ENCODE results near the gene IRAG1. TPM values are rescaled to one million over a fixed set of nuclear protein-coding genes. Genes with fewer than 3 reads are reported as not detected.

Gene IRAG1, protein sequence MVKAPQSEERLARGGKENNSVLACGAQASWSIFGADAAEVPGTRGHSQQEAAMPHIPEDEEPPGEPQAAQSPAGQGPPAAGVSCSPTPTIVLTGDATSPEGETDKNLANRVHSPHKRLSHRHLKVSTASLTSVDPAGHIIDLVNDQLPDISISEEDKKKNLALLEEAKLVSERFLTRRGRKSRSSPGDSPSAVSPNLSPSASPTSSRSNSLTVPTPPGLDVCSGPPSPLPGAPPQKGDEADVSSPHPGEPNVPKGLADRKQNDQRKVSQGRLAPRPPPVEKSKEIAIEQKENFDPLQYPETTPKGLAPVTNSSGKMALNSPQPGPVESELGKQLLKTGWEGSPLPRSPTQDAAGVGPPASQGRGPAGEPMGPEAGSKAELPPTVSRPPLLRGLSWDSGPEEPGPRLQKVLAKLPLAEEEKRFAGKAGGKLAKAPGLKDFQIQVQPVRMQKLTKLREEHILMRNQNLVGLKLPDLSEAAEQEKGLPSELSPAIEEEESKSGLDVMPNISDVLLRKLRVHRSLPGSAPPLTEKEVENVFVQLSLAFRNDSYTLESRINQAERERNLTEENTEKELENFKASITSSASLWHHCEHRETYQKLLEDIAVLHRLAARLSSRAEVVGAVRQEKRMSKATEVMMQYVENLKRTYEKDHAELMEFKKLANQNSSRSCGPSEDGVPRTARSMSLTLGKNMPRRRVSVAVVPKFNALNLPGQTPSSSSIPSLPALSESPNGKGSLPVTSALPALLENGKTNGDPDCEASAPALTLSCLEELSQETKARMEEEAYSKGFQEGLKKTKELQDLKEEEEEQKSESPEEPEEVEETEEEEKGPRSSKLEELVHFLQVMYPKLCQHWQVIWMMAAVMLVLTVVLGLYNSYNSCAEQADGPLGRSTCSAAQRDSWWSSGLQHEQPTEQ
- total RNA-seq: not detected

DNA sequence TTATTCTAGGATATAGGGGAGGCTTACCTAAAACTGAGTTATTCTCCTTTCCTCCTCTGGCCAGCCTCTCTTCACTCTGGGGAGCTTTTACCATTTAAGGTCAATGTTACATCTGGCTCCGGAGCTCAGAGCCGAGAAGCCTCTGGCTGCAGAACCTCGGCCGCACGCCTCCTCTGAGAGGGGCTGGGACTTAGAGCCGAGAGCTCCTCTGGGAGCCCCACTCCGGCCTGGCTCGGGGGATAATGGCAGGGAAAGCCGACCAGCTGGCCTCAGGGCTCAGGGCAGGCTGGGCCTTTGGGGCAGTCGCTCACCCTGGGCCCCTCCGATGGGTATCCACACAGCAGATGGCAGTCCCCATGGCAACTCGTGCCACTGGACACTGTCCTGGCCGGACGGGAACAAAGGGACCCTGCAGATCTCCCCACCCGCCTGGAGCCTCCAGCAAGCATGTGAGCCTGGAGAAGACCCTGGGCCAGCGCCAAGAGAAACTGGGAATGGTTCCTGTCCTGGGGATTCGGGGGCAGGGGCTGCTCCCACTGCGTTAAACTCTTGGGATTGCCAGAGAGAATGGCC, at the start of gene IRAG1:
Gene IRAG1, minus strand, starts transcription at position 247 of the 573 bp plus-strand sequence. Its CDS starts 153 bp downstream, at position 94.
- no peaks in the 10 kb centered on the region for H3K9me3 Mint-ChIP-seq
- no peaks in the 10 kb centered on the region for H3K36me3 Mint-ChIP-seq
- DNase-seq: no peak
- no peak within 1 kb of the TSS for H3K4me3 Mint-ChIP-seq
- ChIA-PET CTCF (interaction anchor here (0.8 kb wide), 1 partner anchor 39 kb away, joined by 3 read pairs; no protein-coding TSS in a partner anchor), POLR2A (no interaction called here)
- no peaks in the 10 kb centered on the region for H3K4me1 Mint-ChIP-seq (ENCODE audit: low read depth)
- peaks cover 12% of the 10 kb centered on the region for H3K27me3 Mint-ChIP-seq
- H3K27ac Mint-ChIP-seq: no peak within 1 kb of the TSS
- intact Hi-C loops (cut with micrococcal nuclease): no loop called here

DNA sequence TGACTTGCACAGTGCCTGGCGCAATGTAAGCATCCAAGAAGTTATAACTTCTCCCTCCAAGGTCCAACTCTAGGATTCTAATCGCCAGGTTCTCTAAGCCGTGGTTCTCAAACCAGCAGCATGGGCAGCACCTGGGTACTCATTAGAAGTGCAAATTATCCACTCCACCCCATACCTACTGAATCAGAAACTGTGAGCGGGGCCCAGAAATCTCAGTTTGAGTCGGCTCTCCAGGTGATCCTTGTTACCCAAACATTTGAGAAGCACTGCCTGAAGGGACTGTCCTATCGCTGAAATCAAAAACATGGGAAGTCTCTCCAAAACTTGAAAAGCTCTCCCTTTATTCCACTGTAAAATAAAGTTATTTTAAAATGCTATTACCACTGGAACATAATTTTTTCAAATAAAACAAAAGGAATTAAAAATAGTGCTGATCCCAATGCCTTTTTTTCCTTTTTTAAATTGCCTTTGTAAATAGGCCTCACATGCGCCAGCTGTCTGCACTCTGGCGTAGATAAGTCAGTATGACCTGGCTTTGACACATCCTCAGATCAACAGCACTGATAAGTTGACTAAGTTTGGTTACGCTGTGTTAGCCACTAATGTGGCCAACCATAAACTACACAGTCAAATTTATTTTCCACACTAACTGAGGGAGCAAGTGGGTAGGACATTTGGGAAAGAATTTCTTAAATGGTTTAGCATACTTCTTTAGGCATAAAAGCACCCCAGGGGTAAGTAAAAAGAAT, 49.1 kb upstream of the IRAG1 start:
- intact Hi-C loops (cut with micrococcal nuclease): loop anchor here (2.0 to 5.0 kb wide), 4 partner anchors 66 to 445 kb away; partner anchors contain the start of genes EIF4G2 and RNF141
- peak overlapping the region; percentile 37 for H3K4me3 Mint-ChIP-seq
- no peaks in the 10 kb centered on the region for H3K9me3 Mint-ChIP-seq
- H3K27ac Mint-ChIP-seq: peak overlapping the region; percentile 74
- peak; percentile 66 for DNase-seq
- no peaks in the 10 kb centered on the region for H3K27me3 Mint-ChIP-seq
- CTCF ChIA-PET: interaction anchor here (1.0 to 1.5 kb wide), 5 partner anchors 50 to 337 kb away, joined by 3 to 6 read pairs (median 3); partner anchors contain the start of gene RNF141
- peaks cover 39% of the 10 kb centered on the region for H3K4me1 Mint-ChIP-seq (ENCODE audit: low read depth)
- H3K36me3 Mint-ChIP-seq: no peaks in the 10 kb centered on the region
- POLR2A ChIA-PET: interaction anchor here (0.8 to 1.1 kb wide), 4 partner anchors 8 to 302 kb away, joined by 3 to 6 read pairs (median 4); partner anchors contain the start of genes CTR9 and EIF4G2

DNA sequence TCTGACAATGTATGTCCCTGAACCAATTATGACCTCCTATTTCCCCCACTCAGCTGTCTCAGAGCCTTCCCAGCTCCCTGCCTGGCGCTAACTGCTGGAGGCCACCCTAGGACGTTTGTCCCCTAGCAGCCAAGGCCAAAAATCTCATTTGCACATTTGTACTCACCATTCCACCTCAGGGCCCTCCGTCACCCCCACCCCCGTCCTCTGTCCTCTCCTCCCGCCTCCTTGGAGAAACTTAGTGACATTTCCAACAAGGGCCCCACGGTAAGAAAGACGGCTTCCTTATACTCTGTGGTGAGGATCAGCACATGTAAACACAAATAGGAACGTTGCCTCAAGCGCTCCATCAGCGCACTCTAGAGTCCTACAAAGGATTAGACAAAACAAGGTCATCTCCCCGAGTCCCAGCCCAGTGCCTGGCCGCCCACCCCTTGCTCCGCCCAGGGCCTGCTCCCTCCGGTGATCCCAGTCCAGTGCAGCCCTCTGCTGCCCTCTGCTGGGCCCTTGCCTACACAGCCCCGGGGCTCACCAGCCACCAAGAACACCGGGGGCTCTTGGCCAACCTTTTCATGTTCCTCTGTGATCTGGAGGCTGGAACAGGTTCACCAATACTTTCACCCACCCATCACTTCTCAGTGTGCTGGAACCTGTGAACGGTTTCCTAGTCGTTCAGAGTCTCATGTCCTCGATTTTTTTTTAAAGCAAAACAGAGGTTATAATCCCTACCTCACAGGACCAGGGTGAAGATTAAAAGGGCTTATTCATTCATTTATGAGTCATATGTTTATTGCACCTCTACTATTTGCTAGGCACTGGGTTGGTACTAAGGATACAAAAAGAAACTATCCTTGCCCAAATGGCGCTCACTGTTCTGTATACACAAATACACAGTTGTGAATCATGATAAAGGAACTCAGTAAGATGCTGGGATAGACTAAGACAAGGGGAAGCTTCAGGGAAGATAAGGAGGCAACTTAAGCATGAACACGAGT, 42.2 kb upstream of the IRAG1 start:
- Mint-ChIP-seq H3K27ac (no peak overlapping the region), H3K4me1 (ENCODE audit: low read depth) (peaks cover 11% of the 10 kb centered on the region), H3K9me3 (no peaks in the 10 kb centered on the region), H3K27me3 (peaks cover 2% of the 10 kb centered on the region), H3K4me3 (peak overlapping the region; percentile 53), H3K36me3 (no peaks in the 10 kb centered on the region)
- ChIA-PET CTCF (interaction anchor here (0.5 to 4.3 kb wide), 19 partner anchors 12 to 432 kb away, joined by 3 to 46 read pairs (median 4); partner anchors contain the start of gene RNF141), POLR2A (no interaction called here)
- intact Hi-C loops (cut with micrococcal nuclease): loop anchor here (1.0 to 5.0 kb wide), 6 partner anchors 81 to 978 kb away; no protein-coding TSS in a partner anchor
- peak; percentile 92 for DNase-seq

DNA sequence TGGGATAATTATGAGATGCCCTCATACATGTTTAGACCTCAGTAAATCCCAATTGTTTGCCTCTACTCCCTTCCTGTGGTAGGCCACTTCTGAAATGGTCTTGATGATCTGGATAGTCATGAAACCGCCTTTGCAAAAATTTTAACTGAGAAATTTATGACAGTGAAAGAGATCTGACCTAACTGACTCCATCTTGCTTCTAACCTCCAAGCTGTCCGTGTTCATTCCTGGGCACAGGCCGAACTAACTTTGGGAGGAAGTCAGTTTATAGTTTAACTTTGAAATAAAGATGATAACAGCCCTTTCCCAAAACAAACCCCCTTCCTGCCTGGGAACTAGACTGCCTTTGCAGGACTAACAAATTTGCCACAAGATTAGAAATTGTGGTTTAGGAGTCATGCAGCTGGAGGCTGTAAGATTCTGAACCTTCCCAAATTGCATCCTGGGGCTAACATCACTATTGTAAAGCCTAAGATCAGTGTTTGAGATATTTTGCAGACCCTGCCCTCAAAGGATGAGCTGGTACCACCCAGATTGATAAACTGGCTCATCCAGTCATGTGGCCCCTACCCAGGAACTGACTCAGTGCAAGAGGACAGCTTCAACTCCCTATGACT, 37.6 kb upstream of the IRAG1 start:
- Mint-ChIP-seq H3K27me3 (peaks cover 6% of the 10 kb centered on the region), H3K36me3 (no peaks in the 10 kb centered on the region), H3K27ac (no peak overlapping the region), H3K4me1 (ENCODE audit: low read depth) (peaks cover 13% of the 10 kb centered on the region), H3K4me3 (no peak overlapping the region), H3K9me3 (no peaks in the 10 kb centered on the region)
- CTCF ChIA-PET: interaction anchor here (1.5 to 2.2 kb wide), 3 partner anchors 190 to 325 kb away, joined by 5 to 12 read pairs (median 6); partner anchors contain the start of gene RNF141
- no peak for DNase-seq
- POLR2A ChIA-PET: no interaction called here
- intact Hi-C loops (cut with micrococcal nuclease): no loop called here

DNA sequence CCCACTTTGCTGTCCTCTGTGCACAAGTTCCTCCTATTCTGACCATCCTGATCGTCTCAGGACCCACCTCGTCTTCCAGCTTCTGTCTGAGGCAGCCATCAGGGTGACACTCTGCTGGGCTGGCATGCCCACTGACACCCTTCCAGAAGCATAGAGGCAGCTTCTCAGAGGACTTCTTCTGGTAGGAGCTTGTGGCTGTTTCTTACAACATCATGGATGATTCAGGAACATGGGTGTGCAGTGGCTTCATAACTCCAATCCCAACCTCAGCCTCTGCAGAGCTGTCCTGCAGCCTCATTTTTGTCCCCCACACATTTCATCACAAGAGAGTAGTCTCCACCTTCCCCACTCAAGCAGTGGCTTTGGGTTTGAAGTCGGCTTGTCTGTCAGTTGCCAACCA, 36.6 kb upstream of the IRAG1 start:
- Mint-ChIP-seq H3K27ac (no peak overlapping the region), H3K4me1 (ENCODE audit: low read depth) (peaks cover 15% of the 10 kb centered on the region), H3K36me3 (no peaks in the 10 kb centered on the region), H3K27me3 (peaks cover 6% of the 10 kb centered on the region), H3K9me3 (no peaks in the 10 kb centered on the region), H3K4me3 (no peak overlapping the region)
- ChIA-PET CTCF (interaction anchor here (1.5 to 1.6 kb wide), 2 partner anchors 189 to 324 kb away, joined by 5 to 6 read pairs; partner anchors contain the start of gene RNF141), POLR2A (no interaction called here)
- no peak for DNase-seq
- intact Hi-C loops (cut with micrococcal nuclease): no loop called here

DNA sequence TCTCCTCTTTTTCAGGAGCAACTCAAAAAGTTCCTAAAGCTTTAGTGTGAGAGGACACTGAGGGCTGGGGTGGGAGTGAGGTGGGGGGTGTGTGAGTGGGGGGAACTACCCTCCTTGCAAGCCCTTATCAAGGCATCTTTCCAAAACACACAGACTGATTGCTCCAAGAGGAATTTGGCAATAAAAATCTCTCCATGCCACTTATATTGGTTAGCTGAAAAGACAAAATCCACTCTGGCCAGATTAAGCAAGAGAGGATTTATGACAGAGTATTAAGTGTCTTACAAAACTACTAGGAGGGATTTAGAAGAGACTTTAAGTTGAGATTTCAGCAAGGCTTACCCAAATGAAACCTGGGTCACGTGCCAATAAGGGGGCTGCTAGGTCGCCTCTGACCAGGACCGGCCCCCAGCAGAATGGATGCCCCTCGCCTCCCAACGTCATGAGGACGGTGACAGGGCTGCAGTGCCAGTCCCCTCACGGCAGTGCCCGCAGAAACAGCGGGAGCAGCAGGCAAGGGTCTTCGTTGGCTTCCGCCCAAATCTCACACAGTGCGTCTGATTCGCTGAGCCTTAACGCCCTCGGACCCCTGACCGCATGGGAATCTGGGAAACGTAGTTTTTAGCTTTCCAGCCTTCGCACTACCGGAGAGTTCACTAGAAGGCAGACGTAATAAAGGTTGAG, 35.4 kb upstream of the IRAG1 start:
- peaks cover 16% of the 10 kb centered on the region for H3K4me1 Mint-ChIP-seq (ENCODE audit: low read depth)
- H3K27me3 Mint-ChIP-seq: peaks cover 7% of the 10 kb centered on the region
- H3K27ac Mint-ChIP-seq: no peak overlapping the region
- POLR2A ChIA-PET: no interaction called here
- intact Hi-C loops (cut with micrococcal nuclease): loop anchor here (5.0 kb wide), 1 partner anchor 272 kb away; the partner anchor contains the start of gene AMPD3
- DNase-seq: no peak
- no peak overlapping the region for H3K4me3 Mint-ChIP-seq
- CTCF ChIA-PET: interaction anchor here (1.4 to 1.8 kb wide), 2 partner anchors 9 to 188 kb away, joined by 4 to 10 read pairs; partner anchors contain the start of gene RNF141
- H3K36me3 Mint-ChIP-seq: no peaks in the 10 kb centered on the region
- no peaks in the 10 kb centered on the region for H3K9me3 Mint-ChIP-seq

DNA sequence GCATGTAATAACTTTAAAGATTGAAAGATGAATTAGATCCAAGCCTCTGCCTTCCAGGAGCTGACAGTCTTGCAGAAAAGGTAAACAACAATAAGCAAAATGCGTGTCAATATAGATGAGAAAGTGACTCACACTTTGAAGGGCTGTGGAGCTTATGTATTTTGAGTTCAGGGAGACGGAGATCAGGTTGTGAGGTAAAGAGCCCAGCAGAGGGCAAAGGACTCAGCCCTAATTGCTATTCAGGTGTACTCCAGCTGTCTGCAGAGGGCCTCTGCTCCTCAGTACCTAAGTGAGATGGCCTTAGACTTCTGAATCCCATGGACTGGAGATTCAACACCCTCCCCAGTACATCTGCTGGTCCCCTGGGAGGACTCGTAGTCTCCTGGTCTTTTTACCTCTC, 34.6 kb upstream of the IRAG1 start:
- Mint-ChIP-seq H3K4me1 (ENCODE audit: low read depth) (peaks cover 16% of the 10 kb centered on the region), H3K36me3 (no peaks in the 10 kb centered on the region), H3K27me3 (peaks cover 9% of the 10 kb centered on the region), H3K27ac (no peak overlapping the region), H3K4me3 (no peak overlapping the region), H3K9me3 (no peaks in the 10 kb centered on the region)
- ChIA-PET POLR2A (interaction anchor here (0.8 kb wide), 1 partner anchor 187 kb away, joined by 3 read pairs; the partner anchor contains the start of gene RNF141), CTCF (interaction anchor here (0.9 to 2.3 kb wide), 4 partner anchors 10 to 322 kb away, joined by 3 to 12 read pairs (median 7); partner anchors contain the start of gene RNF141)
- intact Hi-C loops (cut with micrococcal nuclease): loop anchor here (5.0 kb wide), 1 partner anchor 271 kb away; the partner anchor contains the start of gene AMPD3
- DNase-seq: no peak

DNA sequence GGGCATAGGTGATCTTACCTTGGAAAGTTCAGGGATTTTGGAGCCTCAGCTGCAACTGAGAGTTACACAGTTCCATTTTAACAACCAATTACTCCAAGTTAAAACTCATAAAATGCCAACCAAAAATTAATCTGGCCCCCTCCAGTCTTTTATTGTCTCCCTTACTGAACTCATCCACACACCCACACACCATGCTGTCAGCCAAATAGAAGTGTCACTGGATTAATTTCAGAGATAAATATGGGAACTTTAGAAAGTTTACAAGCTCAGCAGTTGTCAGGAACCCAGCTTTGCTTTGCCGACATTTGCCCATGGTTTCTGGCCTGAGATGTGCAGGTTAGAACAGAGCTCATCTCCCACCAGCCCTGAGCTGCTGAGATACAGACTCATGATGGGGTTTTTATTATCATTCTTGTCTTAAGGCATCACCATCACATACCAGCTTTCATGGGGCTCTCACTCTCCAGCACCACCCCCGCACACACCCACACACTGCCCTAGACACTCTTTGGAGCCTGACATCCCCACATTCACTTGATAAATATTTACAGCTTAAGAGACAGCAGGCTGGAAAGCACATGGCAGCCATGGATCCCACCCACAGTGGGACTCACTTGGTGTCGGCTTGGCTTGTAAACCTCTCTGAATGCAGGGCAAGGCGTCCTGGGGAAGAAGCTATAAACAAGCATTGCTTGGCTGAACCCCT, 33.7 kb upstream of the IRAG1 start:
- Mint-ChIP-seq H3K36me3 (no peaks in the 10 kb centered on the region), H3K9me3 (no peaks in the 10 kb centered on the region), H3K27me3 (peaks cover 9% of the 10 kb centered on the region), H3K27ac (no peak overlapping the region), H3K4me3 (no peak overlapping the region), H3K4me1 (ENCODE audit: low read depth) (peaks cover 16% of the 10 kb centered on the region)
- intact Hi-C loops (cut with micrococcal nuclease): loop anchor here (5.0 kb wide), 1 partner anchor 270 kb away; the partner anchor contains the start of gene AMPD3
- ChIA-PET POLR2A (interaction anchor here (0.8 kb wide), 1 partner anchor 186 kb away, joined by 3 read pairs; the partner anchor contains the start of gene RNF141), CTCF (interaction anchor here (0.9 to 2.3 kb wide), 4 partner anchors 10 to 321 kb away, joined by 3 to 12 read pairs (median 7); partner anchors contain the start of gene RNF141)
- no peak for DNase-seq

DNA sequence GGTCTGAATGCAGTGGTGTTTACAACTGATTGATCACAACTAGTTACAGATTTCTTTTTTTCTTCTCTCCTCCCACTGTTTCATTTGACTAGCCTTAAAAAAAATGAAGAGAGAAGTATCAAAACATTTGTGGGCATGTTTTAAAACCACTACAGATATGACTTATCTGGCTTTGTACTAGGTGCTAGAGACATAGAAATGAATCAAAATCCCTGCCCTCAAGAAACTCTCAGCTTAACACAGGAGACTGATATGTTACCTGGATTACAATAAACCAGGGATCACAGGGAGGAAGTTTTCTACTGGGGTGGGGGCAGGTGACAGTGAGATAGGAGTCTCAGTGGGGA, 32.3 kb upstream of the IRAG1 start:
- Mint-ChIP-seq H3K36me3 (no peaks in the 10 kb centered on the region), H3K27ac (peak overlapping the region; percentile 69), H3K4me1 (ENCODE audit: low read depth) (peaks cover 16% of the 10 kb centered on the region), H3K4me3 (no peak overlapping the region), H3K27me3 (peaks cover 7% of the 10 kb centered on the region), H3K9me3 (no peaks in the 10 kb centered on the region)
- POLR2A ChIA-PET: interaction anchor here (0.7 to 1.0 kb wide), 2 partner anchors 83 to 185 kb away, joined by 3 read pairs; partner anchors contain the start of genes EIF4G2 and RNF141
- intact Hi-C loops (cut with micrococcal nuclease): loop anchor here (5.0 kb wide), 1 partner anchor 269 kb away; the partner anchor contains the start of gene AMPD3
- CTCF ChIA-PET: no interaction called here
- DNase-seq: no peak
